Right lobe of liver (tissue), 4 donors: ENCODE data around the gene SNW1.

Source experiments
- POLR2A ChIP-seq: fragments of 450-650 bp; IDR thresholded peaks from one replicate; pipeline ENCODE4 v1.6.1; 2017; ENCODE audit warnings: antibody characterized with exemption, mild to moderate bottlenecking
- TF ChIP-seq, protein P1 (sequence below), 4 donors: fragments of 200-600 bp in 3 of 4; fragments of 450-650 bp in 1 of 4; IDR thresholded peaks; one replicate each; pipeline versions ENCODE4 v1.5.1 to v1.8.0; 2016 to 2022; ENCODE audit warnings: antibody characterized with exemption in 4 of 4, mild to moderate bottlenecking in 2 of 4
- donor health status: DM: no; HTN: no; CAD: no.
- donor health status: DM: no; HTN: no; CAD: no.
- donor health status: DM: no; HTN: yes; CAD: no.

DNA sequence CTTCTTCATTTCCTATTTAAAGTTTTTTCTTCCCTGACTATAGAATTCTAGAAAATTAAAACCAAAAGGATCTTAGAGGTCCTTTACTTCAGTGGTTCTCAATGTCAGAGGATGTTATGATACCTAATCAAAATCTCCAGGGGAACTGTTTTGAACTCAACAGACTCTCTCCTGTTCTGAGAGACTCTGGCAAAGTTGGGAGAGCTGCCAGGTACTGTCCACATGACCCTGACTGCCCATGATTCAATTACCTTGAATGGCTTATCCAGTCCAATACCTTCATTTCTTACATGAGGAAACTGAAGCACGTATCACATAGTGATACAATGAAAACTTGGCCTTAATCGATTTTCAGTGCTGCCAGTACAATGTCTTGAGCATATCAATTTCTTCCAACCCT lies 69.7 kb downstream of the SNW1 start:
- TF ChIP-seq, protein P1, sequence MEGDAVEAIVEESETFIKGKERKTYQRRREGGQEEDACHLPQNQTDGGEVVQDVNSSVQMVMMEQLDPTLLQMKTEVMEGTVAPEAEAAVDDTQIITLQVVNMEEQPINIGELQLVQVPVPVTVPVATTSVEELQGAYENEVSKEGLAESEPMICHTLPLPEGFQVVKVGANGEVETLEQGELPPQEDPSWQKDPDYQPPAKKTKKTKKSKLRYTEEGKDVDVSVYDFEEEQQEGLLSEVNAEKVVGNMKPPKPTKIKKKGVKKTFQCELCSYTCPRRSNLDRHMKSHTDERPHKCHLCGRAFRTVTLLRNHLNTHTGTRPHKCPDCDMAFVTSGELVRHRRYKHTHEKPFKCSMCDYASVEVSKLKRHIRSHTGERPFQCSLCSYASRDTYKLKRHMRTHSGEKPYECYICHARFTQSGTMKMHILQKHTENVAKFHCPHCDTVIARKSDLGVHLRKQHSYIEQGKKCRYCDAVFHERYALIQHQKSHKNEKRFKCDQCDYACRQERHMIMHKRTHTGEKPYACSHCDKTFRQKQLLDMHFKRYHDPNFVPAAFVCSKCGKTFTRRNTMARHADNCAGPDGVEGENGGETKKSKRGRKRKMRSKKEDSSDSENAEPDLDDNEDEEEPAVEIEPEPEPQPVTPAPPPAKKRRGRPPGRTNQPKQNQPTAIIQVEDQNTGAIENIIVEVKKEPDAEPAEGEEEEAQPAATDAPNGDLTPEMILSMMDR (IDR thresholded peaks at IDR 0.05): no peak
- no peak for TF ChIP-seq POLR2A
